ENCODE measurements around the gene CDX2. TPM values are rescaled to one million over a fixed set of nuclear protein-coding genes. Genes with fewer than 3 reads are reported as not detected.

The CDX2 gene
- total RNA-seq, 1 experiment from 2014 or later = 5.1 TPM

DNA sequence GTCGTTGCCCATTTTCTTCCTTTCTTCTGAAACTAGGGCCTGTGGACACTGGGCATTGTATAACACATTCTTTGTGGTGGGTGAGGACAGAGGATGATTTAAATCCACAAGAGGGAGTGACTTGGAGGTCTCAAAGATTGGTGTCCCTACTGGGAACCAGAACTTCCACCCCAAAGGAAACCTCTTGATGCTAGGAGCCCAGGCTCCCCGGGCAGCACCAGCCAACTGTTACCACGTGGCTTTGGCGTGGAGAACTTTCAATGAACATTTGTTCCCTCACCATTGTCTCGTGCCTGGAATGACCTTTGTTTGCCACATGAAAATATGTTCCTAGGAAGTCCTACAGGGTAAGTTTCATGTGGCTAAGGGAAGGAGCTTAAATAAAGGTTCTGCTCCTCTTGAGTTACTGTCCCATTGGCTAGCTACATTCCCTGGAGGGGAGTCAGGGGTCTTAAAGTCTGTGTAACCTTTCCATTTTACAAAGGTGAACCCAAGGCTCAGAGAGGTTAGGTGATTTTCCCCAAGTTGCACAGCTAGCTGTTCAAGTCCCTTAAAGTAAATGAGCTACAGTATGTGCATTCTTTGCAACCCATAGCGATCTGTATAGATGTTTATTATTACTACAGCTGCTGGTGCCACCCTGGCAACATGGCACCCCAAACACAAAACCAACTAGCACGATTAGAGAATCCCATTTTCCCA is 5.0 kb upstream of the CDX2 start:
- BruUV-seq (replicated peaks) = no TSS peak
- POLR2A ChIA-PET = no interaction called here
- intact Hi-C loops (cut with micrococcal nuclease; ENCODE audit: unreplicated experiment) = no loop called here

DNA sequence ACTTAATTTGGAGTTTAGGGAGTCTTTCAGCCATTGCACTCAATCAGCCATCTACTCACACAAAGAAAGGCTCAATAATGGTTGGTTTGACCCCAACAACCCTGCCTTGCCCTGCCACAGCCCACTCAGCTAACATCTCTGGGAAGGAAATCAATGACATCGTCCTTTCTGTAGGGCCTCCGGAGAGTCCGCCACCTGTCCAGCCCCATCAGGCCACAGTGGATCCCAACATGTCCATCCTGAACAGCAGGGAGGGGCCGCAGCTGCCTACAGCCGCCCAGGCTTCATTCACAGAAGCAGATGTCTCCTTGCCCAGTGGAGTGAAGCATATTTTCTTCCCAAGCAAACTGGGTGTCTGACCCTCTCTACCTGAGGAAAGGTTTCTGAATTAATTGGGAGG is 4.2 kb upstream of the CDX2 start:
- in situ Hi-C loops (cut with HindIII; ENCODE audit: low pct_unique_long_range_greater_than_20kb, low sequenced_read_pairs) (loop anchor here (25.0 kb wide), 1 partner anchor 136 kb away; no protein-coding TSS in a partner anchor), intact Hi-C loops (cut with micrococcal nuclease; ENCODE audit: unreplicated experiment) (no loop called here)
- Histone ChIP-seq H3K27ac (ENCODE audit: low read length) (no peak overlapping the region), H3K9me3 (ENCODE audit: control insufficient read depth, insufficient read depth, low read depth, low read length) (no peaks in the 10 kb centered on the region), H3K4me1 (ENCODE audit: control insufficient read depth, insufficient read depth, low read length) (0 out of 2 replicates have a peak, but pooled peaks cover 5% of the 10 kb centered on the region), H3K4me3 (ENCODE audit: low read depth in 2 of 2, low read length in 2 of 2) (no peak overlapping the region), H3K27me3 (ENCODE audit: control insufficient read depth, insufficient read depth, low read length) (no peaks in the 10 kb centered on the region), H3K36me3 (ENCODE audit: control insufficient read depth, insufficient read depth, low read length) (no peaks in the 10 kb centered on the region; the same call in 1 of the 2 replicates)
- POLR2A ChIA-PET = no interaction called here
- no peak for DNase-seq (ENCODE audit: low read depth, low spot score)
- no peak for ATAC-seq
- no TSS peak for BruUV-seq (replicated peaks)
- TF ChIP-seq TCF7L2 (IDR thresholded peaks at IDR 0.05; ENCODE audit: low read depth, low read length) (no peak), POLR2AphosphoS5 (IDR thresholded peaks at IDR 0.05; ENCODE audit: low read depth, low read length) (no peak), SIN3A (IDR thresholded peaks at IDR 0.05; ENCODE audit: borderline replicate concordance, insufficient read depth, low read depth, low read length) (no peak)
- TF ChIP-seq, protein P1, sequence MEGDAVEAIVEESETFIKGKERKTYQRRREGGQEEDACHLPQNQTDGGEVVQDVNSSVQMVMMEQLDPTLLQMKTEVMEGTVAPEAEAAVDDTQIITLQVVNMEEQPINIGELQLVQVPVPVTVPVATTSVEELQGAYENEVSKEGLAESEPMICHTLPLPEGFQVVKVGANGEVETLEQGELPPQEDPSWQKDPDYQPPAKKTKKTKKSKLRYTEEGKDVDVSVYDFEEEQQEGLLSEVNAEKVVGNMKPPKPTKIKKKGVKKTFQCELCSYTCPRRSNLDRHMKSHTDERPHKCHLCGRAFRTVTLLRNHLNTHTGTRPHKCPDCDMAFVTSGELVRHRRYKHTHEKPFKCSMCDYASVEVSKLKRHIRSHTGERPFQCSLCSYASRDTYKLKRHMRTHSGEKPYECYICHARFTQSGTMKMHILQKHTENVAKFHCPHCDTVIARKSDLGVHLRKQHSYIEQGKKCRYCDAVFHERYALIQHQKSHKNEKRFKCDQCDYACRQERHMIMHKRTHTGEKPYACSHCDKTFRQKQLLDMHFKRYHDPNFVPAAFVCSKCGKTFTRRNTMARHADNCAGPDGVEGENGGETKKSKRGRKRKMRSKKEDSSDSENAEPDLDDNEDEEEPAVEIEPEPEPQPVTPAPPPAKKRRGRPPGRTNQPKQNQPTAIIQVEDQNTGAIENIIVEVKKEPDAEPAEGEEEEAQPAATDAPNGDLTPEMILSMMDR (IDR thresholded peaks at IDR 0.05) = no peak
- TF ChIP-seq, protein P2, sequence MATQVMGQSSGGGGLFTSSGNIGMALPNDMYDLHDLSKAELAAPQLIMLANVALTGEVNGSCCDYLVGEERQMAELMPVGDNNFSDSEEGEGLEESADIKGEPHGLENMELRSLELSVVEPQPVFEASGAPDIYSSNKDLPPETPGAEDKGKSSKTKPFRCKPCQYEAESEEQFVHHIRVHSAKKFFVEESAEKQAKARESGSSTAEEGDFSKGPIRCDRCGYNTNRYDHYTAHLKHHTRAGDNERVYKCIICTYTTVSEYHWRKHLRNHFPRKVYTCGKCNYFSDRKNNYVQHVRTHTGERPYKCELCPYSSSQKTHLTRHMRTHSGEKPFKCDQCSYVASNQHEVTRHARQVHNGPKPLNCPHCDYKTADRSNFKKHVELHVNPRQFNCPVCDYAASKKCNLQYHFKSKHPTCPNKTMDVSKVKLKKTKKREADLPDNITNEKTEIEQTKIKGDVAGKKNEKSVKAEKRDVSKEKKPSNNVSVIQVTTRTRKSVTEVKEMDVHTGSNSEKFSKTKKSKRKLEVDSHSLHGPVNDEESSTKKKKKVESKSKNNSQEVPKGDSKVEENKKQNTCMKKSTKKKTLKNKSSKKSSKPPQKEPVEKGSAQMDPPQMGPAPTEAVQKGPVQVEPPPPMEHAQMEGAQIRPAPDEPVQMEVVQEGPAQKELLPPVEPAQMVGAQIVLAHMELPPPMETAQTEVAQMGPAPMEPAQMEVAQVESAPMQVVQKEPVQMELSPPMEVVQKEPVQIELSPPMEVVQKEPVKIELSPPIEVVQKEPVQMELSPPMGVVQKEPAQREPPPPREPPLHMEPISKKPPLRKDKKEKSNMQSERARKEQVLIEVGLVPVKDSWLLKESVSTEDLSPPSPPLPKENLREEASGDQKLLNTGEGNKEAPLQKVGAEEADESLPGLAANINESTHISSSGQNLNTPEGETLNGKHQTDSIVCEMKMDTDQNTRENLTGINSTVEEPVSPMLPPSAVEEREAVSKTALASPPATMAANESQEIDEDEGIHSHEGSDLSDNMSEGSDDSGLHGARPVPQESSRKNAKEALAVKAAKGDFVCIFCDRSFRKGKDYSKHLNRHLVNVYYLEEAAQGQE (IDR thresholded peaks at IDR 0.05; ENCODE audit: insufficient read depth in 1 of 2, low read depth in 2 of 2, low read length in 1 of 2) = no peak
- CTCF ChIA-PET = no interaction called here

More for the DNA sequence above, 5.0 kb upstream of the CDX2 start:
- Histone ChIP-seq H3K36me3 (ENCODE audit: control insufficient read depth, insufficient read depth, low read length) (no peaks in the 10 kb centered on the region), H3K27me3 (ENCODE audit: control insufficient read depth, insufficient read depth, low read length) (no peaks in the 10 kb centered on the region), H3K4me3 (ENCODE audit: low read depth in 2 of 2, low read length in 2 of 2) (no peak overlapping the region), H3K9me3 (ENCODE audit: control insufficient read depth, insufficient read depth, low read depth, low read length) (no peaks in the 10 kb centered on the region), H3K27ac (ENCODE audit: low read length) (no peak overlapping the region), H3K4me1 (ENCODE audit: control insufficient read depth, insufficient read depth, low read length) (0 out of 2 replicates have a peak, but pooled peaks cover 5% of the 10 kb centered on the region)
- TF ChIP-seq POLR2AphosphoS5 (IDR thresholded peaks at IDR 0.05; ENCODE audit: low read depth, low read length) (no peak), TCF7L2 (IDR thresholded peaks at IDR 0.05; ENCODE audit: low read depth, low read length) (no peak), SIN3A (IDR thresholded peaks at IDR 0.05; ENCODE audit: borderline replicate concordance, insufficient read depth, low read depth, low read length) (no peak)
- TF ChIP-seq, protein P2 (IDR thresholded peaks at IDR 0.05; ENCODE audit: insufficient read depth in 1 of 2, low read depth in 2 of 2, low read length in 1 of 2) = no peak
- TF ChIP-seq, protein P1 (IDR thresholded peaks at IDR 0.05) = no peak
- in situ Hi-C loops (cut with HindIII; ENCODE audit: low pct_unique_long_range_greater_than_20kb, low sequenced_read_pairs) = loop anchor here (25.0 kb wide), 1 partner anchor 137 kb away; no protein-coding TSS in a partner anchor
- DNase-seq (ENCODE audit: low read depth, low spot score) = no peak
- no peak for ATAC-seq
- CTCF ChIA-PET = no interaction called here
